HepG2 (cell line): Measurements from ENCODE around the gene PDLIM4. TPM values are rescaled to one million over a fixed set of nuclear protein-coding genes. Genes with fewer than 3 reads are reported as not detected.

Experiments used
- BRD4 ChIP-seq: sonication (generic); formaldehyde crosslinking; IDR thresholded peaks from 2 replicates; pipeline ENCODE4 v1.4.0; 2020; ENCODE audit warnings: missing genetic modification reagents
- FUBP1 ChIP-seq: sonication (generic); formaldehyde crosslinking; IDR thresholded peaks from 2 replicates; pipeline ENCODE4 v1.5.1; 2020; ENCODE audit warnings: missing genetic modification reagents, mild to moderate bottlenecking, borderline replicate concordance
- HDAC6 ChIP-seq: fragments of 200-600 bp; sonication (generic); IDR thresholded peaks from 2 replicates; pipeline ENCODE4 v1.7.0; 2017; ENCODE audit warnings: mild to moderate bottlenecking, antibody characterized with exemption, low read length, low read depth
- HINFP ChIP-seq: sonication (generic); formaldehyde crosslinking; IDR thresholded peaks from 2 replicates; pipeline ENCODE4 v1.4.0; 2020; ENCODE audit warnings: low read depth, mild to moderate bottlenecking, missing genetic modification reagents
- HNRNPLL ChIP-seq: fragments of 200-400 bp; formaldehyde crosslinking; IDR thresholded peaks from 2 replicates; pipeline ENCODE4 v1.6.1; 2017; ENCODE audit warnings: mild to moderate bottlenecking, low read depth, low read length; ENCODE audit not compliant: poor library complexity, severe bottlenecking
- HOXA3 ChIP-seq: sonication (generic); formaldehyde crosslinking; IDR thresholded peaks from 2 replicates; pipeline ENCODE4 v1.5.0; 2020; ENCODE audit warnings: missing genetic modification reagents
- HOXD1 ChIP-seq: sonication (generic); formaldehyde crosslinking; IDR thresholded peaks from 2 replicates; pipeline ENCODE4 v1.5.0; 2020; ENCODE audit warnings: missing genetic modification reagents
- KAT2B ChIP-seq: fragments of 150-350 bp; IDR thresholded peaks from 2 replicates; pipeline ENCODE4 v1.6.1; 2014; ENCODE audit warnings: low read depth, low read length, borderline replicate concordance
- KLF9 ChIP-seq: IDR thresholded peaks from 2 replicates; pipeline ENCODE4 v1.6.1; 2016; ENCODE audit warnings: low read depth
- MAFG ChIP-seq: sonication (generic); formaldehyde crosslinking; IDR thresholded peaks from 2 replicates; pipeline ENCODE4 v1.5.1; 2020; ENCODE audit warnings: mild to moderate bottlenecking, missing genetic modification reagents
- MXI1 ChIP-seq: IDR thresholded peaks from 3 replicates; pipeline ENCODE4 v1.6.1; 2012; ENCODE audit warnings: low read depth, low read length, inconsistent platforms, borderline replicate concordance
- NCOA5 ChIP-seq: sonication (generic); formaldehyde crosslinking; IDR thresholded peaks from 2 replicates; pipeline ENCODE4 v1.4.0; 2020; ENCODE audit warnings: missing genetic modification reagents
- NFE2L1 ChIP-seq: sonication (generic); formaldehyde crosslinking; IDR thresholded peaks from 2 replicates; pipeline ENCODE4 v1.4.0; 2020; ENCODE audit warnings: missing genetic modification reagents, mild to moderate bottlenecking, borderline replicate concordance
- NR2F1 ChIP-seq, 2 experiments: fragments of 450-650 bp in 1 of 2; formaldehyde crosslinking in 1 of 2; IDR thresholded peaks; 2 replicates each; pipeline versions ENCODE4 v1.5.0 to v1.6.1; 2016 to 2020; ENCODE audit warnings: mild to moderate bottlenecking in 1 of 2, missing compliant biosample characterization in 1 of 2, missing genetic modification reagents in 1 of 2, moderate library complexity in 1 of 2
- NR2F2 ChIP-seq: IDR thresholded peaks from 2 replicates; pipeline ENCODE4 v1.6.1; 2012; ENCODE audit warnings: low read depth, inconsistent platforms, borderline replicate concordance
- ZBTB3 ChIP-seq: sonication (generic); formaldehyde crosslinking; IDR thresholded peaks from 2 replicates; pipeline ENCODE4 v1.4.0; 2020; ENCODE audit warnings: low read depth, mild to moderate bottlenecking, moderate library complexity, missing genetic modification reagents, borderline replicate concordance
- ZFP36 ChIP-seq: fragments of 150-350 bp; IDR thresholded peaks from 2 replicates; pipeline ENCODE4 v1.6.1; 2018; ENCODE audit warnings: borderline replicate concordance, low read length, low read depth; ENCODE audit not compliant: partially characterized antibody
- ZNF121 ChIP-seq: sonication (generic); formaldehyde crosslinking; IDR thresholded peaks from 2 replicates; pipeline ENCODE4 v1.5.0; 2020; ENCODE audit warnings: mild to moderate bottlenecking, missing genetic modification reagents
- ZNF460 ChIP-seq: sonication (generic); formaldehyde crosslinking; IDR thresholded peaks from 2 replicates; pipeline ENCODE4 v1.5.1; 2020; ENCODE audit warnings: missing genetic modification reagents, mild to moderate bottlenecking, borderline replicate concordance
- ZNF546 ChIP-seq: sonication (generic); formaldehyde crosslinking; conservative IDR thresholded peaks from 2 replicates; pipeline ENCODE4 v1.8.1; 2023; ENCODE audit warnings: mild to moderate bottlenecking, missing genetic modification reagents
- ZNF550 ChIP-seq: sonication (generic); formaldehyde crosslinking; IDR thresholded peaks from 2 replicates; pipeline ENCODE4 v1.4.0; 2020; ENCODE audit warnings: mild to moderate bottlenecking, missing genetic modification reagents, borderline replicate concordance
- ZNF569 ChIP-seq: sonication (generic); formaldehyde crosslinking; IDR thresholded peaks from 2 replicates; pipeline ENCODE4 v1.5.0; 2020; ENCODE audit warnings: mild to moderate bottlenecking, missing genetic modification reagents, moderate library complexity, borderline replicate concordance
- ZNF644 ChIP-seq: IDR thresholded peaks from 2 replicates; pipeline ENCODE4 v1.6.1; 2016; ENCODE audit warnings: low read depth
- ZNF672 ChIP-seq: sonication (generic); formaldehyde crosslinking; IDR thresholded peaks from 2 replicates; pipeline ENCODE4 v1.8.1; 2022; ENCODE audit warnings: missing genetic modification reagents
- ZNF800 ChIP-seq: sonication (generic); formaldehyde crosslinking; IDR thresholded peaks from 2 replicates; pipeline ENCODE4 v1.4.0; 2020; ENCODE audit warnings: missing genetic modification reagents
- ZSCAN22 ChIP-seq: sonication (generic); formaldehyde crosslinking; IDR thresholded peaks from 2 replicates; pipeline ENCODE4 v1.4.0; 2020; ENCODE audit warnings: mild to moderate bottlenecking, missing genetic modification reagents
- ZSCAN25 ChIP-seq: sonication (generic); formaldehyde crosslinking; IDR thresholded peaks from 2 replicates; pipeline ENCODE4 v1.8.0; 2022; ENCODE audit warnings: mild to moderate bottlenecking, missing genetic modification reagents
- polyA plus RNA-seq, 8 experiments: library from polyadenylated mRNA; depleted of rRNA in 3 of 8; stranded (reverse) in 7 of 8; unstranded in 1 of 8; fragments of >200 nt; fragmentation: Illumina TruSeq in 4 of 8; extraction: Trizol in 4 of 8; gene quantifications; 2 replicates each; pipeline versions ENCODE4 v1.2.1 to v1.2.3, GENCODE V29; 2011 to 2016; ENCODE audit warnings: low read depth in 4 of 8, missing spikeins in 1 of 8, mixed read lengths in 1 of 8; ENCODE audit not compliant: insufficient read depth in 1 of 8
- total RNA-seq, 5 experiments: library from RNA; depleted of rRNA; stranded (reverse); fragments of >200 nt; fragmentation: Illumina TruSeq; extraction: Trizol; gene quantifications; 2 replicates each; pipeline ENCODE4 v1.2.3, GENCODE V29; 2016; ENCODE audit warnings: low read depth in 1 of 5

PDLIM4 gene
- total and polyA plus RNA-seq, 2 of the 13 experiments (the other 11 are each of a cell fraction or from before 2014, with no cell fraction given): 1.1 to 2.3 TPM

- TF ChIP-seq NFE2L1 (CRISPR knock-in tag) (no peak), ZFP36 (no peak), FUBP1 (CRISPR knock-in tag) (no peak), ZNF672 (CRISPR knock-in tag) (no peak), NR2F2 (no peak), ZNF460 (CRISPR knock-in tag) (no peak), ZSCAN22 (no peak), MXI1 (peak; percentile 21; the same call in 1 of the 3 replicates), BRD4 (no peak), HNRNPLL (no peak), ZNF550 (no peak), ZNF644 (CRISPR knock-in tag) (no peak), ZNF800 (CRISPR knock-in tag) (no peak), NCOA5 (CRISPR knock-in tag) (no peak), ZSCAN25 (CRISPR knock-in tag) (peak; percentile 57; the same call in 1 of the 2 replicates), ZBTB3 (no peak), NR2F1 (CRISPR knock-in tag; IDR thresholded peaks at IDR 0.05) (0 out of 4 replicates have a peak, but pooled peaks of 1 of the 2 experiments have one; percentile 22), HDAC6 (no peak), ZNF569 (CRISPR knock-in tag) (no peak), KAT2B (no peak), HOXD1 (no peak), HINFP (CRISPR knock-in tag) (no peak), HOXA3 (CRISPR knock-in tag) (peak; percentile 45; the same call in 1 of the 2 replicates), ZNF546 (no peak), KLF9 (CRISPR knock-in tag) (no peak), MAFG (CRISPR knock-in tag) (no peak), ZNF121 (no peak)
These were observed 63.7 kb downstream of the PDLIM4 start (continued) for GRCh38 chr5:132321109-132321721.
